GM19238 (cell line): ENCODE results near the gene MYO5C.
A peak's percentile ranks its signal among the peaks of the same experiment; 100 is the strongest.

Source experiments
- DNase-seq: peaks from one replicate; pipeline ENCODE4 v3.0.0; 2011; ENCODE audit warnings: low spot score; ENCODE audit not compliant: insufficient read length

MYO5C gene

GRCh38 chr15:52278135-52278534 is 17.5 kb downstream of the MYO5C start:
- no peak for DNase-seq

GRCh38 chr15:52277575-52277974 is 18.0 kb downstream of the MYO5C start:
- DNase-seq: no peak

- DNase-seq: no peak
These were observed 19.3 kb downstream of the MYO5C start for GRCh38 chr15:52276256-52276770.

- DNase-seq: no peak
These were observed 31.9 kb downstream of the MYO5C start for GRCh38 chr15:52263563-52264282.

GRCh38 chr15:52262364-52262763 is 33.2 kb downstream of the MYO5C start:
- no peak for DNase-seq

GRCh38 chr15:52261498-52262242 is 33.9 kb downstream of the MYO5C start:
- DNase-seq: peak; percentile 79

GRCh38 chr15:52261026-52261425 is 34.6 kb downstream of the MYO5C start:
- no peak for DNase-seq

GRCh38 chr15:52259503-52259902 is 36.1 kb downstream of the MYO5C start:
- no peak for DNase-seq

GRCh38 chr15:52258461-52258860 is 37.1 kb downstream of the MYO5C start:
- no peak for DNase-seq

- no peak for DNase-seq
These were observed 37.9 kb downstream of the MYO5C start for GRCh38 chr15:52257734-52258062.

- DNase-seq: no peak
These were observed 38.5 kb downstream of the MYO5C start for GRCh38 chr15:52256930-52257733.

GRCh38 chr15:52256366-52256765 is 39.2 kb downstream of the MYO5C start:
- DNase-seq: peak; percentile 54

- DNase-seq: no peak
These were observed 39.7 kb downstream of the MYO5C start for GRCh38 chr15:52255935-52256334.

GRCh38 chr15:52255008-52255407 is 40.6 kb downstream of the MYO5C start:
- DNase-seq: no peak

GRCh38 chr15:52254391-52254790 is 41.2 kb downstream of the MYO5C start:
- no peak for DNase-seq

GRCh38 chr15:52252781-52253180 is 42.8 kb downstream of the MYO5C start:
- DNase-seq: no peak

GRCh38 chr15:52251144-52251860 is 44.3 kb downstream of the MYO5C start:
- DNase-seq: no peak

- DNase-seq: no peak
These were observed 48.1 kb downstream of the MYO5C start for GRCh38 chr15:52247461-52247860.

- DNase-seq: no peak
These were observed 48.7 kb downstream of the MYO5C start for GRCh38 chr15:52246686-52247431.

- no peak for DNase-seq
These were observed 51.7 kb downstream of the MYO5C start for GRCh38 chr15:52243697-52244555.
